ENCODE results near the gene ANTXR1. TPM values are rescaled to one million over a fixed set of nuclear protein-coding genes. Genes with fewer than 3 reads are reported as not detected.

The ANTXR1 gene
- total RNA-seq, 1 experiment from 2014 or later = 0.27 TPM

- BruUV-seq (replicated peaks) = no TSS peak
- CTCF ChIA-PET = no interaction called here
- DNase-seq = no peak
- POLR2A ChIA-PET = no interaction called here
- peaks cover 14% of the 10 kb centered on the region for H3K27me3 Mint-ChIP-seq (ENCODE audit: insufficient read depth, unreplicated experiment)
- no peaks in the 10 kb centered on the region for H3K36me3 Mint-ChIP-seq (ENCODE audit: insufficient read depth, unreplicated experiment)
- H3K9me3 Mint-ChIP-seq (ENCODE audit: unreplicated experiment) = no peaks in the 10 kb centered on the region
- no peak for TF ChIP-seq CTCF (IDR thresholded peaks at IDR 0.05; ENCODE audit: insufficient read depth in 1 of 2, low read depth in 1 of 2, low read length in 1 of 2, severe bottlenecking in 1 of 2, unreplicated experiment in 1 of 2)
- no peaks in the 10 kb centered on the region for H3K27me3 ChIP-seq (replicated peaks; ENCODE audit: control insufficient read depth, insufficient read depth, low read length)
- no peaks in the 10 kb centered on the region for H3K4me1 Mint-ChIP-seq (ENCODE audit: low read depth, unreplicated experiment)
- H3K4me3 Mint-ChIP-seq (ENCODE audit: unreplicated experiment) = no peak overlapping the region
- no peaks in the 10 kb centered on the region for H3K4me1 ChIP-seq
- intact Hi-C loops (cut with micrococcal nuclease; ENCODE audit: unreplicated experiment) = no loop called here
- H3K27ac Mint-ChIP-seq (ENCODE audit: unreplicated experiment) = no peak overlapping the region
- no peaks in the 10 kb centered on the region for H3K9me3 ChIP-seq
- no peaks in the 10 kb centered on the region for H3K36me3 ChIP-seq (ENCODE audit: control insufficient read depth, insufficient read depth, low read length)
- no peak overlapping the region for H3K4me3 ChIP-seq (ENCODE audit: low read depth, low read length)
Observed at GRCh38 chr2:69133898-69134297, 120.9 kb downstream of the ANTXR1 start.

GRCh38 chr2:69134306-69134945, 121.4 kb downstream of the ANTXR1 start:
- no peak overlapping the region for H3K4me3 ChIP-seq (ENCODE audit: low read depth, low read length)
- intact Hi-C loops (cut with micrococcal nuclease; ENCODE audit: unreplicated experiment) = no loop called here
- no TSS peak for BruUV-seq (replicated peaks)

GRCh38 chr2:69138247-69138772, 125.3 kb downstream of the ANTXR1 start:
- intact Hi-C loops (cut with micrococcal nuclease; ENCODE audit: unreplicated experiment) = no loop called here
- no peaks in the 10 kb centered on the region for H3K9me3 Mint-ChIP-seq (ENCODE audit: unreplicated experiment)
- no peak overlapping the region for H3K4me3 Mint-ChIP-seq (ENCODE audit: unreplicated experiment)
- Histone ChIP-seq H3K4me3 (ENCODE audit: low read depth, low read length) (no peak overlapping the region), H3K27me3 (replicated peaks; ENCODE audit: control insufficient read depth, insufficient read depth, low read length) (no peaks in the 10 kb centered on the region), H3K9me3 (no peaks in the 10 kb centered on the region), H3K4me1 (no peaks in the 10 kb centered on the region), H3K36me3 (ENCODE audit: control insufficient read depth, insufficient read depth, low read length) (no peaks in the 10 kb centered on the region)
- ChIA-PET CTCF (no interaction called here), POLR2A (no interaction called here)
- no peak for DNase-seq
- no peak for TF ChIP-seq CTCF (IDR thresholded peaks at IDR 0.05; ENCODE audit: insufficient read depth in 1 of 2, low read depth in 1 of 2, low read length in 1 of 2, severe bottlenecking in 1 of 2, unreplicated experiment in 1 of 2)
- no peak overlapping the region for H3K27ac Mint-ChIP-seq (ENCODE audit: unreplicated experiment)
- peaks cover 14% of the 10 kb centered on the region for H3K27me3 Mint-ChIP-seq (ENCODE audit: insufficient read depth, unreplicated experiment)
- no peaks in the 10 kb centered on the region for H3K4me1 Mint-ChIP-seq (ENCODE audit: low read depth, unreplicated experiment)
- no TSS peak for BruUV-seq (replicated peaks)
- no peaks in the 10 kb centered on the region for H3K36me3 Mint-ChIP-seq (ENCODE audit: insufficient read depth, unreplicated experiment)

More at GRCh38 chr2:69134306-69134945, 121.4 kb downstream of the ANTXR1 start:
- Histone ChIP-seq H3K9me3 (no peaks in the 10 kb centered on the region), H3K36me3 (ENCODE audit: control insufficient read depth, insufficient read depth, low read length) (no peaks in the 10 kb centered on the region), H3K4me1 (no peaks in the 10 kb centered on the region), H3K27me3 (replicated peaks; ENCODE audit: control insufficient read depth, insufficient read depth, low read length) (no peaks in the 10 kb centered on the region)
- Mint-ChIP-seq H3K4me3 (ENCODE audit: unreplicated experiment) (no peak overlapping the region), H3K9me3 (ENCODE audit: unreplicated experiment) (no peaks in the 10 kb centered on the region), H3K4me1 (ENCODE audit: low read depth, unreplicated experiment) (no peaks in the 10 kb centered on the region), H3K27me3 (ENCODE audit: insufficient read depth, unreplicated experiment) (peaks cover 12% of the 10 kb centered on the region), H3K36me3 (ENCODE audit: insufficient read depth, unreplicated experiment) (no peaks in the 10 kb centered on the region), H3K27ac (ENCODE audit: unreplicated experiment) (no peak overlapping the region)
- TF ChIP-seq CTCF (IDR thresholded peaks at IDR 0.05; ENCODE audit: insufficient read depth in 1 of 2, low read depth in 1 of 2, low read length in 1 of 2, severe bottlenecking in 1 of 2, unreplicated experiment in 1 of 2) = no peak
- ChIA-PET CTCF (no interaction called here), POLR2A (no interaction called here)
- DNase-seq = no peak

All from Caco-2 (cell line).